Vagina (tissue), 2 donors: ENCODE data around the gene S100A9. TPM values are rescaled to one million over a fixed set of nuclear protein-coding genes. Genes with fewer than 3 reads are reported as not detected.

Source experiments
- DNase-seq, 2 donors: peaks; one replicate each; pipeline ENCODE4 v3.0.0-alpha.2; 2017; ENCODE audit errors: extremely low spot score in 2 of 2
- H3K27ac ChIP-seq: fragments of 200-600 bp; sonication (generic); one replicate; pipeline ENCODE4 v1.5.1; 2019
- H3K27me3 ChIP-seq: fragments of 200-600 bp; sonication (generic); one replicate; pipeline ENCODE4 v1.5.1; 2019
- H3K36me3 ChIP-seq, 2 donors: fragments of 200-600 bp; sonication (generic); one replicate each; pipeline ENCODE4 v1.5.1; 2017 to 2019
- H3K4me1 ChIP-seq: fragments of 200-600 bp; sonication (generic); one replicate; pipeline ENCODE4 v1.5.1; 2019
- H3K4me3 ChIP-seq, 2 donors: fragments of 200-600 bp; sonication (generic); 1 replicate in 1 of 2; 2 replicates in 1 of 2; pipeline ENCODE4 v1.5.1; 2016 to 2019
- H3K9me3 ChIP-seq: fragments of 200-600 bp; sonication (generic); one replicate; pipeline ENCODE4 v1.5.1; 2019
- POLR2A ChIP-seq, 2 donors: fragments of 450-650 bp; IDR thresholded peaks; one replicate each; pipeline ENCODE4 v1.6.1; 2017; ENCODE audit warnings: antibody characterized with exemption in 2 of 2, mild to moderate bottlenecking in 2 of 2, moderate library complexity in 2 of 2
- POLR2AphosphoS5 ChIP-seq, 2 donors: sonication (generic); formaldehyde crosslinking; IDR thresholded peaks; one replicate each; pipeline ENCODE4 v1.9.0; 2017; ENCODE audit warnings: antibody characterized with exemption in 2 of 2, mild to moderate bottlenecking in 2 of 2, low read depth in 1 of 2; ENCODE audit not compliant: insufficient read depth in 1 of 2
- intact Hi-C: fragments of 100-400 bp; cut with DNase I; formaldehyde crosslinking; loops from one replicate; pipeline ENCODE4 v1.15.1; 2023
- total RNA-seq: library from RNA; depleted of rRNA; stranded (reverse); fragments of >200 nt; gene quantifications from one replicate; pipeline ENCODE4 v1.2.3, GENCODE V29; 2016
- TF ChIP-seq, protein P1 (sequence below), 3 experiments: fragments of 450-650 bp in 2 of 3; fragments of 200-600 bp in 1 of 3; sonication (generic) in 1 of 3; IDR thresholded peaks; one replicate each; pipeline ENCODE4 v1.5.1; 2017 to 2019; ENCODE audit warnings: antibody characterized with exemption in 3 of 3, mild to moderate bottlenecking in 2 of 3, moderate library complexity in 2 of 3

Gene S100A9
- total RNA-seq, 1 donor from 2014 or later = 4,658 TPM

- H3K4me1 ChIP-seq = no peaks in the 10 kb centered on the region
These were observed 21.9 kb downstream of the S100A9 start for GRCh38 chr1:153379591-153379990.

DNA sequence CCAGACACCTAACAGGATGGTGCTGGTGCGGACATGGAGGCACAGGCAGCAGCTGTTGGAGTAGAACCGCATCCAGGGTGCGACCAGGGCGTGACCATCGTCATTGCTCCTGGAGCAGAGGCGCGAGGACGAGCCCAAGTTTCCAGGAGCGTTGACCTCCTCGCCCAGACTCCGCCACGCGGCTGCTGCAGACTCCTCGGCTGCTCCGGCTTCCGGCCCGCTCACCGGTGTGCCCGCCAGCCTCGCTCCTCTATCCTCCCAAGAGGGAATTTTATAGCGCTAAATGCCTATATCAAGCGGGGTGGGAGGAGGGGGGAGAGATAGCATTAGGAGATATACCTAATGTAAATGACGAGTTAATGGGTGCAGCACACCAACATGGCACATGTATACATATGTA, 23.1 kb downstream of the S100A9 start:
- Histone ChIP-seq H3K36me3 (no peaks in the 10 kb centered on the region), H3K4me3 (no peak overlapping the region), H3K27me3 (no peaks in the 10 kb centered on the region), H3K4me1 (no peaks in the 10 kb centered on the region), H3K27ac (no peak overlapping the region), H3K9me3 (no peaks in the 10 kb centered on the region)
- DNase-seq = peak in 1 of 2 donors; percentile 25
- intact Hi-C loops = no loop called here
- TF ChIP-seq POLR2AphosphoS5 (IDR thresholded peaks at IDR 0.05; ENCODE audit: insufficient read depth in 1 of 2, low read depth in 1 of 2) (no peak), POLR2A (IDR thresholded peaks at IDR 0.05) (no peak)
- TF ChIP-seq, protein P1, sequence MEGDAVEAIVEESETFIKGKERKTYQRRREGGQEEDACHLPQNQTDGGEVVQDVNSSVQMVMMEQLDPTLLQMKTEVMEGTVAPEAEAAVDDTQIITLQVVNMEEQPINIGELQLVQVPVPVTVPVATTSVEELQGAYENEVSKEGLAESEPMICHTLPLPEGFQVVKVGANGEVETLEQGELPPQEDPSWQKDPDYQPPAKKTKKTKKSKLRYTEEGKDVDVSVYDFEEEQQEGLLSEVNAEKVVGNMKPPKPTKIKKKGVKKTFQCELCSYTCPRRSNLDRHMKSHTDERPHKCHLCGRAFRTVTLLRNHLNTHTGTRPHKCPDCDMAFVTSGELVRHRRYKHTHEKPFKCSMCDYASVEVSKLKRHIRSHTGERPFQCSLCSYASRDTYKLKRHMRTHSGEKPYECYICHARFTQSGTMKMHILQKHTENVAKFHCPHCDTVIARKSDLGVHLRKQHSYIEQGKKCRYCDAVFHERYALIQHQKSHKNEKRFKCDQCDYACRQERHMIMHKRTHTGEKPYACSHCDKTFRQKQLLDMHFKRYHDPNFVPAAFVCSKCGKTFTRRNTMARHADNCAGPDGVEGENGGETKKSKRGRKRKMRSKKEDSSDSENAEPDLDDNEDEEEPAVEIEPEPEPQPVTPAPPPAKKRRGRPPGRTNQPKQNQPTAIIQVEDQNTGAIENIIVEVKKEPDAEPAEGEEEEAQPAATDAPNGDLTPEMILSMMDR (IDR thresholded peaks at IDR 0.05) = no peak

More at GRCh38 chr1:153379591-153379990, 21.9 kb downstream of the S100A9 start:
- Histone ChIP-seq H3K9me3 (no peaks in the 10 kb centered on the region), H3K27me3 (no peaks in the 10 kb centered on the region), H3K36me3 (no peaks in the 10 kb centered on the region), H3K27ac (no peak overlapping the region), H3K4me3 (no peak overlapping the region)
- DNase-seq = no peak
- intact Hi-C loops = no loop called here
- no peak for TF ChIP-seq POLR2A (IDR thresholded peaks at IDR 0.05)

GRCh38 chr1:153384958-153385580, 27.4 kb downstream of the S100A9 start:
- no peak overlapping the region for H3K27ac ChIP-seq
- H3K4me1 ChIP-seq = no peaks in the 10 kb centered on the region
- H3K27me3 ChIP-seq = no peaks in the 10 kb centered on the region
- intact Hi-C loops = no loop called here
- no peaks in the 10 kb centered on the region for H3K36me3 ChIP-seq
- no peaks in the 10 kb centered on the region for H3K9me3 ChIP-seq
- no peak overlapping the region for H3K4me3 ChIP-seq
- peak in 1 of 2 donors; percentile 58 for DNase-seq
- TF ChIP-seq POLR2AphosphoS5 (IDR thresholded peaks at IDR 0.05; ENCODE audit: insufficient read depth in 1 of 2, low read depth in 1 of 2) = no peak
- TF ChIP-seq, protein P1 (IDR thresholded peaks at IDR 0.05) = no peak

DNA sequence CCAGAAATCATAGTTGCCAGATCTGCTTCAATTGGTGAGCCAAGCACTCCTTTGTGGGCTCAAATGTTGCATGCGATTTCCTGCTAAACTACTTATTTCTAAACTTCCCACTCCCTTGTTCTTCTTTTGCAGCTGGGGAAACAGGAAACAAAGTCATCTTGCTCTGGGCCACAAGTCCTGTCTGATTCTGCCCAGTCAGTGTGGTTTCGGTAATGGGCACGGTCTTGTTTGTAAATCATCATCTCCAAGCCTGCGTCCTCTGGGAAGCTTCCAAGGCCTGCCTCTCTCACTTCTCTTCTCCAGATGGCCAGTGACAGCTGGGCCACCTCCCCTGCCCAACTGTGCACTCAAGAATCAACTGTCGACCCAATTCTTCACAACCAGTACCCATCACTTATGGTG, 28.8 kb downstream of the S100A9 start:
- Histone ChIP-seq H3K4me1 (no peaks in the 10 kb centered on the region), H3K4me3 (no peak overlapping the region), H3K36me3 (no peaks in the 10 kb centered on the region), H3K27me3 (no peaks in the 10 kb centered on the region), H3K9me3 (no peaks in the 10 kb centered on the region), H3K27ac (no peak overlapping the region)
- DNase-seq = peak; percentile 83 to 88
- intact Hi-C loops = no loop called here
- no peak for TF ChIP-seq POLR2AphosphoS5 (IDR thresholded peaks at IDR 0.05; ENCODE audit: insufficient read depth in 1 of 2, low read depth in 1 of 2)
- no peak for TF ChIP-seq POLR2A (IDR thresholded peaks at IDR 0.05)
- TF ChIP-seq, protein P1 (IDR thresholded peaks at IDR 0.05) = no peak

DNA sequence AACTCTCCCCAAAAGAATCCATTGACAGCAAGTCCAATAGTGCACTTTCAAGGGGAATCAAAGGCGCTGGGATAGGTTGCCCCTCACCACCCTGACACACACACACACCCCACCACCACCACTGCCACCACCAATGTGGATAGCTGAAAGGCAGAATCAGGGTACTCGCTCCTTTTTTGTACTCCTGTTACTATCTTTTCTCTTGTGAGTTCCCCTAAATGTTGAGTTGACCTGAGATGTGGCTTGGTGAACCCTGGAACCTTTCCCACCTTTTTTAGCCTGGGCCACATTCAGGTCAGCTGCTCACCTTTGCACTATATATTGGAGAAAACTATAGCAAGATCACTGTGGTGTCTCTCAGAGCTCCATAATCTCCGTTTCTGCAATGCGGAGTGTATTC, 29.3 kb downstream of the S100A9 start:
- DNase-seq = peak in 1 of 2 donors; percentile 60
- TF ChIP-seq POLR2A (IDR thresholded peaks at IDR 0.05) (no peak), POLR2AphosphoS5 (IDR thresholded peaks at IDR 0.05; ENCODE audit: insufficient read depth in 1 of 2, low read depth in 1 of 2) (no peak)
- TF ChIP-seq, protein P1 (IDR thresholded peaks at IDR 0.05) = no peak
- H3K4me3 ChIP-seq = no peak overlapping the region
- H3K27me3 ChIP-seq = no peaks in the 10 kb centered on the region
- H3K27ac ChIP-seq = no peak overlapping the region
- no peaks in the 10 kb centered on the region for H3K4me1 ChIP-seq
- intact Hi-C loops = no loop called here
- no peaks in the 10 kb centered on the region for H3K36me3 ChIP-seq
- no peaks in the 10 kb centered on the region for H3K9me3 ChIP-seq
